Trophoblast cell (in vitro differentiated cells and primary cell): Measurements from ENCODE around the gene NOP16.
"Not testable (repeated sequence)": the region's sequence is repeated elsewhere in the genome, so short reads cannot be mapped to it uniquely, and the experiment has no call there.

ENCODE experiments used
- DNase-seq, 2 donors: peaks; one replicate each; pipeline ENCODE4 v3.0.0-alpha.2; 2016
- H2AFZ ChIP-seq: 2 replicates; pipeline ENCODE4 v1.6.1; 2013; ENCODE audit warnings: low read length, moderate library complexity, mild to moderate bottlenecking; ENCODE audit not compliant: insufficient read depth, poor library complexity
- H2AK5ac ChIP-seq: 2 replicates; pipeline ENCODE4 v1.6.1; 2013; ENCODE audit warnings: mild to moderate bottlenecking, low read length
- H2BK120ac ChIP-seq: 2 replicates; pipeline ENCODE4 v1.6.1; 2013; ENCODE audit warnings: low read length, mild to moderate bottlenecking, moderate library complexity; ENCODE audit not compliant: insufficient read depth, poor library complexity
- H2BK12ac ChIP-seq: 2 replicates; pipeline ENCODE4 v1.6.1; 2013; ENCODE audit warnings: mild to moderate bottlenecking, low read length, moderate library complexity
- H2BK5ac ChIP-seq: 2 replicates; pipeline ENCODE4 v1.6.1; 2013; ENCODE audit warnings: low read length, low read depth, moderate library complexity, mild to moderate bottlenecking; ENCODE audit not compliant: poor library complexity
- H3K14ac ChIP-seq: 2 replicates; pipeline ENCODE4 v1.6.1; 2013; ENCODE audit warnings: mild to moderate bottlenecking, low read length
- H3K18ac ChIP-seq: 2 replicates; pipeline ENCODE4 v1.6.1; 2013; ENCODE audit warnings: mild to moderate bottlenecking, low read length
- H3K23ac ChIP-seq: 2 replicates; pipeline ENCODE4 v1.6.1; 2013; ENCODE audit warnings: low read length
- H3K27ac ChIP-seq: 2 replicates; pipeline ENCODE4 v1.5.1; 2013; ENCODE audit warnings: low read depth, mild to moderate bottlenecking, inconsistent platforms, low read length, moderate library complexity
- H3K27me3 ChIP-seq: 2 replicates; pipeline ENCODE4 v1.6.1; 2013; ENCODE audit warnings: inconsistent platforms, mild to moderate bottlenecking, low read length, moderate library complexity; ENCODE audit not compliant: insufficient read depth
- H3K36me3 ChIP-seq, 2 experiments: 1 replicate in 1 of 2; 2 replicates in 1 of 2; pipeline ENCODE4 v1.6.1; 2013; ENCODE audit warnings: low read length in 2 of 2, mild to moderate bottlenecking in 2 of 2, moderate library complexity in 1 of 2; ENCODE audit not compliant: insufficient read depth in 2 of 2, control insufficient read depth in 1 of 2
- H3K4ac ChIP-seq: 2 replicates; pipeline ENCODE4 v1.6.1; 2013; ENCODE audit warnings: low read depth, mild to moderate bottlenecking, low read length, moderate library complexity
- H3K4me1 ChIP-seq, 2 experiments: 1 replicate in 1 of 2; 2 replicates in 1 of 2; pipeline ENCODE4 v1.6.1; 2013; ENCODE audit warnings: low read length in 2 of 2, mild to moderate bottlenecking in 2 of 2, moderate library complexity in 1 of 2; ENCODE audit not compliant: insufficient read depth in 2 of 2, control insufficient read depth in 1 of 2
- H3K4me2 ChIP-seq: 2 replicates; pipeline ENCODE4 v1.6.1; 2013; ENCODE audit warnings: inconsistent platforms, mild to moderate bottlenecking, low read length, moderate library complexity
- H3K4me3 ChIP-seq: 2 replicates; pipeline ENCODE4 v1.5.1; 2013; ENCODE audit warnings: mild to moderate bottlenecking, low read depth, low read length, inconsistent platforms
- H3K79me1 ChIP-seq: one replicate; pipeline ENCODE4 v1.6.1; 2013; ENCODE audit warnings: low read length
- H3K79me2 ChIP-seq: 2 replicates; pipeline ENCODE4 v1.6.1; 2013; ENCODE audit warnings: low read length, mild to moderate bottlenecking; ENCODE audit not compliant: control insufficient read depth, insufficient read depth, poor library complexity
- H3K9ac ChIP-seq: 2 replicates; pipeline ENCODE4 v1.6.1; 2013; ENCODE audit warnings: mild to moderate bottlenecking, low read length
- H3K9me3 ChIP-seq: 2 replicates; pipeline ENCODE4 v1.6.1; 2013; ENCODE audit warnings: low read depth, mild to moderate bottlenecking, control low read depth, inconsistent platforms, low read length; ENCODE audit not compliant: insufficient read depth
- H4K12ac ChIP-seq: 2 replicates; pipeline ENCODE4 v1.6.1; 2013; ENCODE audit warnings: low read depth, mild to moderate bottlenecking, low read length, moderate library complexity
- H4K8ac ChIP-seq: 2 replicates; pipeline ENCODE4 v1.6.1; 2013; ENCODE audit warnings: low read depth, mild to moderate bottlenecking, low read length, moderate library complexity
- H4K91ac ChIP-seq: one replicate; pipeline ENCODE4 v1.6.1; 2013; ENCODE audit warnings: low read depth, mild to moderate bottlenecking, low read length, moderate library complexity
- WGBS: extraction: QIAGEN DNeasy Blood & Tissue Kit; methylation state at CpG from one replicate; pipeline ENCODE4 v1.1.7; 2013; ENCODE audit warnings: missing lambda C conversion rate; ENCODE audit not compliant: insufficient read length, insufficient coverage; ENCODE audit errors: extremely low coverage; 5-methylcytosine and 5-hydroxymethylcytosine counted together

The NOP16 gene

GRCh38 chr5:176409765-176410164, 21.4 kb upstream of the NOP16 start:
- H3K79me2 ChIP-seq: peaks cover 6% of the 10 kb centered on the region
- no peak overlapping the region for H2AFZ ChIP-seq
- H3K23ac ChIP-seq: no peak overlapping the region
- no peak overlapping the region for H3K27ac ChIP-seq
- peaks cover 5% of the 10 kb centered on the region for H3K9me3 ChIP-seq
- H2AK5ac ChIP-seq: no peak overlapping the region
- no peak overlapping the region for H3K18ac ChIP-seq
- no peak for DNase-seq
- H4K91ac ChIP-seq: no peak overlapping the region
- no peak overlapping the region for H4K8ac ChIP-seq
- H3K4me2 ChIP-seq: no peak overlapping the region
- no peak overlapping the region for H3K9ac ChIP-seq
- no peaks in the 10 kb centered on the region for H3K27me3 ChIP-seq
- H3K4ac ChIP-seq: no peak overlapping the region
- no peaks in the 10 kb centered on the region for H3K79me1 ChIP-seq
- no peak overlapping the region for H2BK120ac ChIP-seq
- WGBS: no CpG with 5 or more reads among the region's 4 CpGs
- H2BK5ac ChIP-seq: no peak overlapping the region
- H3K4me3 ChIP-seq: no peak overlapping the region
- no peak overlapping the region for H2BK12ac ChIP-seq
- peaks cover 16 to 18% of the 10 kb centered on the region in 2 experiments for H3K4me1 ChIP-seq
- H3K36me3 ChIP-seq: peaks cover 33 to 44% of the 10 kb centered on the region in 2 experiments
- H3K14ac ChIP-seq: no peak overlapping the region
- H4K12ac ChIP-seq: no peak overlapping the region

- Histone ChIP-seq H2AFZ (no peak overlapping the region), H3K9ac (no peak overlapping the region), H4K91ac (no peak overlapping the region), H2BK12ac (no peak overlapping the region), H3K4me1 (peaks cover 10 to 11% of the 10 kb centered on the region in 2 experiments), H3K14ac (no peak overlapping the region), H3K9me3 (peaks cover 5% of the 10 kb centered on the region), H2BK5ac (no peak overlapping the region), H2AK5ac (no peak overlapping the region), H3K79me2 (peaks cover 3% of the 10 kb centered on the region), H4K12ac (no peak overlapping the region), H3K18ac (no peak overlapping the region), H3K4me3 (no peak overlapping the region), H4K8ac (no peak overlapping the region), H3K79me1 (no peaks in the 10 kb centered on the region), H3K4me2 (no peak overlapping the region), H3K27ac (no peak overlapping the region), H3K23ac (no peak overlapping the region), H3K27me3 (no peaks in the 10 kb centered on the region), H3K36me3 (peaks cover 41 to 51% of the 10 kb centered on the region in 2 experiments), H3K4ac (no peak overlapping the region), H2BK120ac (no peak overlapping the region)
- DNase-seq: no peak
- WGBS: no CpG with 5 or more reads among the region's 5 CpGs
These were observed 20.2 kb upstream of the NOP16 start for GRCh38 chr5:176408590-176408989.

- H3K23ac ChIP-seq, H3K18ac ChIP-seq, H3K9ac ChIP-seq, H3K4ac ChIP-seq, H3K79me1 ChIP-seq, H3K9me3 ChIP-seq, H4K8ac ChIP-seq, H3K27ac ChIP-seq, H3K27me3 ChIP-seq, H2BK5ac ChIP-seq, H3K14ac ChIP-seq, H3K4me3 ChIP-seq, H2BK120ac ChIP-seq, H4K12ac ChIP-seq, H3K79me2 ChIP-seq, H4K91ac ChIP-seq, H2AK5ac ChIP-seq, H3K4me1 ChIP-seq, H2AFZ ChIP-seq, H3K4me2 ChIP-seq, DNase-seq, H2BK12ac ChIP-seq: not testable (repeated sequence)
- WGBS: no CpG with 5 or more reads among the region's 10 CpGs
- H3K36me3 ChIP-seq: peaks cover 42 to 51% of the 10 kb centered on the region in 2 experiments
These were observed 19.8 kb upstream of the NOP16 start for GRCh38 chr5:176408252-176408573.

GRCh38 chr5:176407456-176408251, 19.3 kb upstream of the NOP16 start:
- Histone ChIP-seq H3K4ac (no peak overlapping the region), H3K14ac (no peak overlapping the region), H3K27me3 (no peaks in the 10 kb centered on the region), H3K9ac (no peak overlapping the region), H4K8ac (no peak overlapping the region), H2BK120ac (no peak overlapping the region), H2BK5ac (no peak overlapping the region), H2AFZ (no peak overlapping the region), H2BK12ac (no peak overlapping the region), H3K9me3 (peaks cover 5% of the 10 kb centered on the region), H3K36me3 (peaks cover 43 to 51% of the 10 kb centered on the region in 2 experiments), H3K79me2 (peaks cover 1% of the 10 kb centered on the region), H3K27ac (no peak overlapping the region), H3K23ac (no peak overlapping the region), H3K4me3 (no peak overlapping the region), H4K12ac (no peak overlapping the region), H2AK5ac (no peak overlapping the region), H3K4me1 (peaks cover under 1 to 3% of the 10 kb centered on the region in 2 experiments), H4K91ac (no peak overlapping the region), H3K18ac (no peak overlapping the region), H3K4me2 (no peak overlapping the region), H3K79me1 (no peaks in the 10 kb centered on the region)
- WGBS: no CpG with 5 or more reads among the region's 6 CpGs
- peak in 1 of 2 donors; percentile 1 for DNase-seq
